DMS153 (cell line): Measurements from ENCODE around the gene DDX10.
A peak's percentile ranks its signal among the peaks of the same experiment; 100 is the strongest.
"Not testable (repeated sequence)": the region's sequence is repeated elsewhere in the genome, so short reads cannot be mapped to it uniquely, and the experiment has no call there.

ENCODE experiments used
- DNase-seq: peaks from one replicate; lab custom pipeline; 2025; lab: John Stamatoyannopoulos, UW

The DDX10 gene

DNA sequence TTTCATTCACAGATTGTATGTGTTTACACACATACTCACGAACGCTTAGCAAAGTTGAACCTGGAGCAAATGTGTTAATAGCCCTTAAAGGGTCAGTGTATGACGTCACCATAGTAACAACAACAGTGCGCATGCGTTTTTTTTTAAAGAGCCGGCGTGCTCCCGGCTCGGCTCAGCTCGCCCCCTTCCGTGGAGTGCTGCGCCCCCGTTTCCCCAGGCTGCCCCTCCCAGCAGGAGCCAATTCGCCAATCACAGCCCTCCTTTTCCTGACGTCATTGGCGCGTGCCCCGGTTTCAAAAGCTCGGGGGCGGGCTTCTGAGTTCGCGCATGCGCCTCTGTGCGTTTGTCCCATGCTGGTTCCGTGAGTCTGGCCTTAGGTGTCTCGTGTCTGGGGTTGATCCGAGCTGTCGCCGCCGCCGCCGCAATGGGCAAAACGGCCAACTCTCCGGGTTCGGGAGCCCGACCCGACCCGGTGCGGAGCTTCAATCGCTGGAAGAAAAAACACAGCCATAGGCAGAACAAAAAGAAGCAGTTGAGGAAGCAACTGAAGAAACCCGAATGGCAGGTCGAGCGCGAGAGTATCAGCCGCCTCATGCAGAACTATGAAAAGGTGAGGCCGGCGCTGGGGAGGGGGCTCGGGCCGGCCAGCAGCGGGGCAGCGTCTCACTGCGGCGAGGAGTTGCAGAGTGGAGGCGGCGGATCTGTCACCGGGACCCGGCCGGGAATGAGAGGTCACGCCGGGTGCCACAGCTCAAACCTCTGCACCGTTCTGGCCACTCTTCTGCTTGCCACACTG, at the start of gene DDX10:
TSS of gene DDX10 (plus strand) at position 340 of the 796 bp plus-strand sequence. CDS start at position 425, 85 bp downstream.
- peak; percentile 95 for DNase-seq

DNA sequence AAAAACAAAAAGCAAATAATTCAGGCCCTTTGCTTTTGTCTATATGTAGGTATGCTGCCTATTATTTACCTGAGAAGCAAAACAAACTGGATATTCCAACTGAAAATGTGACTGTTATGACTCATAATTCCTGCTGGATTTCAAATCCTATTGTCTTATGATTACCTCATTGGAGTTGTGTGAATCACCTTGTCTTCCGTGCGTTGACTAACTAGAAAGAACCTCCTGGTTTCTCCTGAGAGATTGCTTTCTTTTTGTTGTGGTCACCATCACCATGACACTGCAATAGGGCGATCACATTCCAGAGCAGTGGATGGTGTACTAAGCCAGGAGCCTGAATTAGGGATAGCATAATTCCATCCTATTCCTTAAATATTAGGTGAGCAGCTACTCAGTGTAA, 48.3 kb upstream of the DDX10 start:
- DNase-seq: no peak

DNA sequence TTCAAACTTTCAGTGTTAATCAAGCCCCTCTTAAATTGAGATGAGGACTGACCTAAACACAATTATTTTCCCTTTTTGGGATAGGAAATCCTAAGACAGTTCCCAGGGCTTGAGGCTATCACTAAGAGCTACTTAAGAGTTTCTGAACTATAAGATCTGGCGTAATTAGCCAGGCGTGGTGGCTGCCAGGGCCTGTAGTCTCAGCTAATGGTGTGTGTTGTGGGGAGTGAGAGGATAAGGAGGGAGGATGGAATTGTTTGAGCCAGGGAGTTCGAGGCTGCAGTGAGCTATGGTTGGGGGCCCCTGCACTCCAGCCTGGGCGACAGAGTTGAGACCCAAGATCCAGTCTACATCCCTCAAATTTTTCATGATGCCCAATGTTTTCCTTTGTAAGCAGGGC, 47.8 kb upstream of the DDX10 start:
- DNase-seq: no peak

DNA sequence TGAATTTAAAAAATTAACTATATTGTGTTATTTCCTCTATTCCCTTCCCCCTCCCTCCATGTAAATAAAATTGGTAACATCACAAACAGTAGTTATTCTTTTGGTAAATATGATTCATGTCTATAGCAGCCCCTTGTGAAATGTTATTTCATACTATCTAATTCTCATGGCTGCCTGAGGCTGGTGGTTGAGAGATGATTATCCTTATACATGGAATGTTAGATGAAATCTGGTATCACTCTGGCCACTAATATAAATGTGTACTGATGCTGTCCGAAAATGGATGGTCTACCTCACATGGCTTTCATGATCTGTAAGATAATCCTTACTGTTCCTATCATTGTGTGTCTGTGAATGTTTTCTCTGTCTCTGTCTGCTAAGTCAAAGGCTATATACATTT, 46.3 kb upstream of the DDX10 start:
- DNase-seq: no peak

DNA sequence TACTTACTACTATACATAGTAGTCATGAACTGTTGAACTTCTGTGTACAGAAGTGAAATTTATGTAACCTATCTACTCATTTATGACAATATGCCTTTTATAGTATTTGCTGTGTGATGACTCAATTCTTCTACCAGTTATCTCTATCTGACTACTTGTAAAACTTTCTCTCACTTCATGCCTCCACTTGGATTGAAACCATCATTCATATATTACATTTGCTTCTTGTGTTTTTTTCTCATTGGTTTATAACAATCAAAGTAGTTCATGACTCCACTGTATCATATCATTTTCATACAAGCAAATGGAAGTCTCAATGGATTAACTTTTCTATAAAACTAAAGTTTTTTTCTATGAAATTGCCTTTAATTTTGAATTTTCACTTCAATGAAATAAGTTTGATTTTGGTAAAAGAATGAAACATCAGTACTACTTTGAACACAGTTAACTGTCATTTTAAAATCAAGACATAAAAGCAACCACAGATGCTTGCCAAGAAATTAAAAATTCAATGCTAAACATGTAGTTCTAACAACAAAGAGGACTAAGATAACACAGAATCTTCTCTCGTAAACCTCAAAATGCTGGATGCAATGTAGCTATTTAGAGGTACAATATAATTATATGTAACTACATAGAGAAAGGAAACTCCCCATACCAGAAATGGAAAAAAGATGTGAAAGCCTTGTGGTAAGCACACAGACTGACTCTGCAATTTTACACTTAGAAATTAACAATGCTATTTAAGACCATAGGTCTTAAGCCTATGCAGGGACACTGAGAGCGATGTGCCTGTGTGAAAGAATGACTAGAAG, 43.7 kb upstream of the DDX10 start:
- DNase-seq: no peak

DNA sequence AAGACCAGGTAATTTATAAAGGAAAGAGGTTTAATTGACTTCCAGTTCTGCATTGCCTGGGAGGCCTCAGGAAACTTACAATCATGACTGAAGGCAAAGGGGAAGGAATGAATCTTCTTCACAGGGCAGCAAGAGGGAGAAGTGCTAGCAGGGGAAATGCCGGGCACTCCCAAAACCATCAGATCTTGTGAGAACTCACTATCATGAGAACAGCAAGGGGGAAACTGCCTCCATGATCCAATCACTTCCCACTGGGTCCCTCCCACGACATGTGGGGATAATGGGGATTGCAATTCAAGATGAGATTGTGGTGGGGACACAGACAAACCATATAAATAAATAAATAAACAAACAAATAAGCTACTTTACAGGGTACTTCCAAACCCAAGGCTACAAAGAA, 42.5 kb upstream of the DDX10 start:
- DNase-seq: no peak

DNA sequence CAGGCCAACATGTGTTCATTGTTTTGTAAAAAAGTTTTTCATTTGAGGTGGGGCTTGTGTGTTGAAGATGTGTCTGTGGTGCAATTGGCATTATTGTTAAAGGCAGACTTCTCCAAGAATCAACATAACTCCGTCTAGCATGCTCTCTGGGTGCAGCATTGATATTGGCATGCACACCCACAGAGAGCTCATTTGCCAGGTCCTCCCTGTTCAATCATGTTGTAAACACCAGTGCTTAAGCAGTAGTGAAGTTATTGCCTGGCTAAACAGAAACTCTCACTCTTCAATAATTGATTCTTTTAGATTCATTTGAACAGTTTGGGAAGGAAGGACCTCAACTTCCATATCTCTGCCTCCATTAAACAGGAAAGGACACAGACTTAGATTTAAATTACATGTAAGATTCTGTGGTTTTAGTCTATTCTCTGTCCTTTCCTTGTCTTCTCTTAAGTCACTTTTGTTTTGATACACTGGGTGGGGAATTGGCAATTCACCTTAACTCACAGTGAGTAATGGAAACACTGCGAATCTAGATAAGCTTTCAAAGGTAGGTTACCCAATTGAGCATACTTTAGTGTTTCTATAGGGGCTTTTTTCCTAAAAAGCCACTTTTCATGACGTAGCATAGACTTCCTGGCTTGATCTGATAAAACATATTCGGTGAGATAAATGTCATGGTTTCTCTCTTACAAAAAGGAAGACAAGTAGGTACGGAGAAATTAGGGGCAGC, 40.5 kb upstream of the DDX10 start:
- DNase-seq: no peak

DNA sequence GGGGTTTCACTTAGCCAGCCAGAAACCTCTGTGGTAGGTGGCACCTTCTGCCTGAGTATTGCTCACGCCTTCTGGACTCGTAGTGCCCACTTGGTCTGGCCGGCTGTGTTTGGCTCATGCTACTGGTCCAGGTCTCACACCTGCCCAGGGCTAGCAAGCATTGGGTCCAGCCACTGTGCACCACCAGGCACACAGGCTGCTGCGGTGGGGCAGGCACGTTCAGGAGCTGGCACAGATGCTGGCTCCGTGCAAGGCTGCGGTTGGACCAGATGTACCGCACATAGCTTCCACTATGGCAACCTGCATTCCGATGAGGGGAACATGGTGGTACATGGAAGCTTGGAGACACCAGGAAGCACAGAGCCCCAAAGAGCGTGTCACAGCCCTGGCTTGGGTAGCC, 36.5 kb upstream of the DDX10 start:
- no peak for DNase-seq

DNA sequence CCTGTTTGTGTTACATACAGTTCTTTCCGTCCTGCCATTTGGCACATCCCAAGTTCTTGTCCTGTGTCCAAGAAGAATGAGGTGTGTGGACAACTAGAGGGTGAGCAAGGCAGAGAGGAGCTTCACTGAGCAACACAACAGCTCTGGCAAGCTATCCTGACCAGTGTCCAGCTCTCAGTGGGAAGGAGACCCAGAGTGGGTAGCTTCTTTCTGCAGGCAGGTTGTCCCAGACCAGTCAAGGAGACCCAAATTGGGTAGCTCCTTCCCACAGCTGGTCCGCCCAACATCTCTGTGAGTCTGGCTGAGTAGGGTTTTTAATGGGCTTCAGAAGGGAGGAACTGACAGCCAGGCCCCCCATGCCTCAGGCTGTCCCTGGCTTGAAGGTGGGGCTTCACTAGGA, 36.1 kb upstream of the DDX10 start:
- no peak for DNase-seq

DNA sequence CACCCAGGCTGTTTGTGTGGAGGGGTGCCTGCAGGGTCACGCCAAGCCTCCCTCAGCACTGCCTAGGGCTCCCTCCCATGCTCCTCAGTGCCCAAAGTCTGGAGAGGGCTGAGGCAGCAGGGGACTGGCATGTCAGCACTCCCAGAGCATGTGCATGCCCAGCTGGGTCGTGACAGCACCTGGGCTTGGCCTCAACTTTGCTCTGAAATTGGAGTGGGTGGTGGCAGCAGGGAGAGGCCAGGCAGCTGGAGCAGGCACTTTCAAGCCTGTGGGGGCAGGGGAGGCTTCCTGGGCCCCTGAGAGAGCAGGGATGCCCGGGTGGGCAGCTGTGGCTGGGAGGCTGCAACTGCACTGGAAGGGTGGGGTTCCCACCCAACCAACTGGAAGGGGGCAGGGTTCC, 35.6 kb upstream of the DDX10 start:
- no peak for DNase-seq

DNA sequence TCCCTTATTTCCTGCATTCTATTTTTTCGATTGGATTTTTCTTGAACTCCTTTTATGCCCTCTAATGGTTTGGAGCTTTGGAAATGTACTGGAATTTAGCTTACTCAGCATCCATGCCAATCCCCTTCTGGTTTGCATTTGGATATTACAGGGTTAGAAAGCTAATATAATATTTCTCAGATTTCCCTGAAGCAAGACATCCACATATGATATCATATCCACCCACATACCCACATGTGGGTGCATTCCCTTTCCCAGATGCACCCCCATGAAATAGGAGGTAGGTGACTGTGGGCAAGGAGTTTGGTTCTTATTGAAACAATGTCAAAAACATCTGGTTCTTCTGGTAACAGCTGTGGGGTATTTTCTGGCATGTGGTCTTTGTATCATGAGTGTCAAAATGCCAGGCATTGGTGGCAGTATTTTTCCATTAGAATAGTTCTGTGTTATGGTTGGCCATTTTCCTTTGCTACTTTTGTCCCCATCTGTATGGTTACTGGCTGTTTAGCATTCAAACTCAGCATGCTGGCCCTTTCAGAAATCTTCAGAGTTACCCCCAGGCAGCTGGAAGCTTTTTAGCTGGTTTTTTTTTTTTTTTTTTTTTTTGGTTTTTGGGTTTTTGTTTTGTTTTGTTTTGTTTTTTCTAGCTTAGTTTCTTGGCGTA, 32.7 kb upstream of the DDX10 start:
- no peak for DNase-seq

DNA sequence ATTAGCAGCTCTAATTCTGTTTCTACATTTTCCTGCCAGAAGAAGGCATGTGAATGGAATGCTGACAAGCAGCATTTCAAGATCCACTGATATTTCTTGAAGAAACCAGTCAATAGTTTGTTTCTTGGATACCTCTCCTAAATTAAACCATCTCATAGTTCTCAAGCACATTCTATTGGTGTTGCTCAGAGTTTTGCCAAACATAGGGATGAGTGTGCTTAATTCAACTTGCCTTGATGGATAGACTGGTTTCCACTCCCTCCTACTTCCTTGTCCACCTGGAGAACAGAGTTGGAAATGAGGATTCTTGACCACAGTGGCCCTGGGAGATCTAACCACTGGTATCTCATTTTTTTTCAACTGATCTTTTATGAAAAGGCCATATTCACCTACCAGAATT, 29.8 kb upstream of the DDX10 start:
- DNase-seq: no peak

DNA sequence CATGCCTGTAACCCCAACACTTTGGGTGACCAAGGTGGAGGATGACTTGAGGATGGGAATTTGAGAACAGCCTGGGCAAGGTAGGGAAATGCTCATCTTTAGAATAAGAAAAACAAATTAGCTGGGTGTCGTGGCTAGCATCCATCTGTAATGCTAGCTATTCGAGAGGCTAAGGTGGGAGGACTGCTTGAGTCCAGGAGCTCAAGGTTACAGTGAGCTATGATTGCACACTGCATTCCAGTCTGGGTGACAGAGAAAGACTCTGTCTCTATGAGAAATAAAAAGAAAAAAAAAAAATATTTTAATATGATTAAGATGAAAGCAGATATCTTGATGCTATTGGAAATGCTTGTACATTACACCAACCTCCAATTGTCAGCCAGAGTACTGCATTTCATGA, 28.6 kb upstream of the DDX10 start:
- DNase-seq: no peak

DNA sequence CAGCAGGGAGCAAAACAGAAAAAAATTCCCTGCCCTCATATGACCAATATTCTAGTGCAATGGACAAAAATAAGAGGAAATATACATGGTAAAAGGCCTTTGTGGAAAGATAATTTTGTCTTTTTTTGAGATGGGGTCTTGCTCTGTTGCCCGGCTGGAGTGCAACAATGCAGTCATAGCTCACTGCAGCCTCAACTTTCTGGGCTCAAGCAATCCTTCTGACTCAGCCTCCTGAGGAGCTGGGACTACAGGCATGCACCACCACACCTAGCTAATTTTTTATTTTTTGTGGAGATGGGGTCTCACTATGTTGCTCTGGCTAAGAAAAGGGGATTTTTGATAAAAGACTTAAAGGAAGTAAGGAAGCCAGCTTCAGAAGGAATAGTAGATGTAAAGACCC, 25.7 kb upstream of the DDX10 start:
- DNase-seq: no peak

DNA sequence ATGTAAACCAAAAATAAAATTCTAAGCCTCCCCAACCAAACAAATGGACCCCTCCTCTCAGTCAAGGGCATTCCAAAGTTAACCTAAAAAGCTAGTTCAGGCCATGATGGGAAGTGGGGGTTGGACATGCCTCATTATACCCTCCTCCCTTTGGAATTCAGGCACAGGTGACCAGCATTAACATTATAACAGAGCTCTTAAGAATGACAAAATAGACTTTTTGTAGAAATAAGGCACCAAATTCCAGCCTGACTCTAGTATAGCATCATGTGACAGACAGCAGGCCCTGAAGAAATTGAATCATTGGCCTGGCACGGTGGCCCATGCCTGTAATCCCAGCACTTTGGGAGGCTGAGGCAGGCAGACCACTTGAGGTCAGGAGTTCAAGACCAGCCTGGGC, 23.1 kb upstream of the DDX10 start:
- not testable (repeated sequence) for DNase-seq

DNA sequence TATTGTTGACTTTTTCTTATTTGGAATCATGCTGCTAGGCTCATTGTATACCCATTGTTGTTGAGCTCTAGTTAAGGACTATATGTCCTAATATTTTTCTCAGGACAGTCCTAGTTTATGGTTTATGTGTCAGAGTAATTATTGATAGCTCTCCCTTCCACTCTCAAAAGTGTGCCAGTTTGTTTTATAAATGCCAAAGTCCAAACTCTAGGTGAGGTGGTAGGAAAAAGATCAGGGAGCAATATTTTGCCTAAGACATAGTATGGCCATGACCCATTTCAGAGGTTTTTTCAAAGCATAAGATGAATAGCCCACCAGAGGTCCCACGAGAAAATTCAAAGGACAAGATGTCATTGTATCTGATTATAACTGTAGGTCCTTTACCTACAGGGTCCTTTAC, 20.9 kb upstream of the DDX10 start:
- no peak for DNase-seq

DNA sequence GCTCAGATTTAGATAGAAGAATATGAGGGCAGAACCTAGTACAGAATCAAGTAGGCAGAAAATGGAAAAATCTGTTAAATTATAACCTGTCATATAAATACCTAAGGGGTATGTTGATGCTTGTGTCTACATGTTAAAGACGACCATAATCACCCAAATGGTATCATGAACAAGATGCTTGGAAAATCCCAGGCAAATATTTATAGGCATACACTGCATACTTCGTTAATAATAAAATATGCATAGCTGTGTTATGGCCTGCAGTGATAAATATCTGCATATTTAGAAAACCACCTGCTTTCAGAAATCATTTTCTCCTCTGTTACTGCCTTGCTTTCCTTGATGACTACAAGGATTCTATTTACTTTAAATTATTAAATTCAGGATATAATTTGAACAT, 18.9 kb upstream of the DDX10 start:
- no peak for DNase-seq

DNA sequence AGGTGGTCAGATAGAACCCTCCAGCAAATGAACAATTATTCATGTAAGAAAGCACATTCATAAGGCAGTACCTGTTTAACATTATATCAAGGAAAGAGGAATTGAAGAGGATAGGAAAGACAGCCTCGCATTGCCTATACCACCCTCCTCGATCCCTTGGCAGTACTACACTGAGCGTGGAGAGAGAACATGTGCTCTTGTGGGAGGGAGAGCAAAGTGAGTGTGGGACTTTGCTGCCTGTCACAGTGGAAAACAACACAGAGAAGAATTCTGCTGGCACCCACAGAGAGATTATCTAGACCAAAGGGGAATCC, 17.5 kb upstream of the DDX10 start:
- no peak for DNase-seq

DNA sequence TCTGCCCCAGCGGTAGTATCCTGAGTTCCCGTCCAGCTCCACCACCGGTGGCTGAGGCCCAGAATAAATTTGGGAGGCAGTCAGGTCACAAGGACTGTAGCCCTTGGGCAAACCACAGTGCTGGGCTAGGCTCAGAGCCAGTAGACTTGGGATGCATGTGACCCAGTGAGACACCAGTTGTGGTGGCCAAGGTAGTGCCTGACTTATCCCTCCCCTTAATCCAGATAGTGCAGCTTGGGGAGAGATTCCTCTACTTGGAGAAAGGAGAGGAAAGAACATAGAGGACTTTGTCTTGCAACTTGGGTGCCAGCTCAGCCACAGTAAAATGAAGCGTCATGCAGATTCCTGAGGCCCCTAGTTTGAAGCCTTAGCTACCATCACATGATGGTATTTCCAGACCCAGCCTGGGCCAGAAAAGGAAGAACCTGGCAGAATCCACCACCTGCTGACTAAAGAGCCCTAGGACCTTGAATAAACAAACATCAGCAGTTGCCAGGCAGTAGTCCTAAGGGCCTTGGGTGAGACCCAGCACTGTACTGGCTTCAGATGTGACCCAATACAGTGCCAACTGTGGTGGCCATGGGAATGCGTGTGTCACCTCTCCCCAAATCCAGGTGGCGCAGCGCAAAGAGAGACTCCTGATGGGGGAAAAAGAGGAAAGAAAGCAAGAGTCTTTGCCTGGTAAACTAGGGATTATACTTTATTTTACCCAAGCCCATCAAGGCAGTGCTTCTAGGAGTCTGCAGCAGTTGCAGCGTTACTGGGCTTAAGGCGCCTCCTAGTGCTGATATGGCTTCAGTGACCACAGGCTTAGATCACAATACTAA, 17.0 kb upstream of the DDX10 start:
- DNase-seq: peak; percentile 54

DNA sequence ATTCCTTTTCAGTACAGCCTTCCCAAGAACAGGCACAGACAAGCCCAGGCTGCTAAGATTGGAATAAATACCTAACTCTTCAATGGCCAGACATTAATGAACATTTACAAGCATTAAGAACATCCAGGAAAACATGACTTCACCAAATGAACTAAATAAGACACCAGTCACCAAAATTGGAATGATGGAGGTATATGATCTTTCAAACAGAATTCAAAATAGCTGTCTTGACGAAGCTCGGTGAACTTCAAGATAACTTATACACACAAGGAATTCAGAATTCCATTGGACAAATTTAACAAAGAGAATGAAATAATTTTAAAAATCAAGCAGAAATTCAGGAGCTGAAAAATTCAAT, 16.4 kb upstream of the DDX10 start:
- no peak for DNase-seq

DNA sequence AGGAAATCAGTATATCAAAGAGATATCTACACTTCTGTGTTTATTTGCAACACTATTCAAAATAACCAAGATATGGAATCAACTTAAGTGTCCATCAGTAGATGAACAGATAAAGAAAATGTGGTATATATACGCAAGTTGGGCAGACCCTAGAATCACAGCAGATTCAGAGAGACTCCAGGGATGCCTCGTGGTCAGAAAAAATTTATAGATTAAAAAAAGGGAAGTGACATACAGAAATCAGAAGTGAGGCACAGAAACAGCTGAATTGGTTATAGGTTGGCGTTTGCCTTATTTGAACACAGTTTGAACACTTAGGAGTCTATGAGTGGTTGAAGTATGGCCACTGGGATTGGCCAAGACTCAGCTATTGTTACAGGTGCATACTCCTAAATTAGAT, 10.8 kb upstream of the DDX10 start:
- DNase-seq: not testable (repeated sequence)
